GM21717 (cell line): ENCODE measurements around the gene TMEM229B.

Experiments
- ATAC-seq: cut with Tn5 transposase; IDR thresholded peaks from one replicate; pipeline ENCODE4 v1.9.1; 2021; ENCODE audit warnings: mild to moderate bottlenecking, moderate library complexity; ENCODE audit not compliant: unreplicated experiment

The TMEM229B gene

DNA sequence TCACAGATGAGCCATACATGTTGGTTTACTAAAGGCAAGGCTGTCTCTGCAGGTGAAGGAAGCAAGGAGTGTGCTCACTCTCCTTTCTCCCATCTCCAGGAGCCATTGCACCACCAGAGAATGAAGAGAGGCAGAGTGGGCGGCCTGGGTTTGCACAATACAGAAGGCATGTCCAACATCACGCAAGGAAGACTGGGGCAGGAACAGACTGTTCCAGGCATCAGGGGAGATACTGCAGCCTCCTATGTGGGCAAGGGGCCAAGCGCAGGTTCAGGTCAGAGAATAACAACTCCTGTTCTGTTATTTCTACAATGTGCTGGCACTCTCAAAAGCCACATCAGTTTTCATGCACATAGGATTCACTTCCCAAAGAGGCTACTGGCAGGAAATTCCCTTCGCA is 1.7 kb upstream of the TMEM229B start:
- no peak for ATAC-seq

- no peak for ATAC-seq
Measured at GRCh38 chr14:67487332-67487731, 1.2 kb downstream of the TMEM229B start.

DNA sequence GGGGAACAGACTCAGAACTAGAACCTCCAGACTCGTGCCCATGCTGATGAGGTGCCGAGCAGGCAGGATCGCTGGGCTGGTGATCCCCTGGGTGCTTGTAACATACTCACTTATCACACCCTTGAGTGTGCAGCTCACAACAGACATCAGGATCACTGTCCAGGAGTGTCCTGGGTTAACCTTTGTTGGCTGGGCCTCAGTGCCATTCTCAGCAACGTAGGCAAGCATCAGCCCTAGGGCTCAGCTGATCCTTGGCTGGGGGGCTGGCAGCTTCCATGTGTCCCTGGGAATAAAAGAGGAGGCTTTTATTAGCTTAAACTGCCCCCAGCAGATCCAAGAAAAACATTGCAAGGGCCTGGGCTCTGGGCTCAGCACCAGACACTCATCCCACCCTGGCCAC is 1.6 kb downstream of the TMEM229B start:
- ATAC-seq, result no peak

- no peak for ATAC-seq
Measured at GRCh38 chr14:67485501-67486095, 2.9 kb downstream of the TMEM229B start.

DNA sequence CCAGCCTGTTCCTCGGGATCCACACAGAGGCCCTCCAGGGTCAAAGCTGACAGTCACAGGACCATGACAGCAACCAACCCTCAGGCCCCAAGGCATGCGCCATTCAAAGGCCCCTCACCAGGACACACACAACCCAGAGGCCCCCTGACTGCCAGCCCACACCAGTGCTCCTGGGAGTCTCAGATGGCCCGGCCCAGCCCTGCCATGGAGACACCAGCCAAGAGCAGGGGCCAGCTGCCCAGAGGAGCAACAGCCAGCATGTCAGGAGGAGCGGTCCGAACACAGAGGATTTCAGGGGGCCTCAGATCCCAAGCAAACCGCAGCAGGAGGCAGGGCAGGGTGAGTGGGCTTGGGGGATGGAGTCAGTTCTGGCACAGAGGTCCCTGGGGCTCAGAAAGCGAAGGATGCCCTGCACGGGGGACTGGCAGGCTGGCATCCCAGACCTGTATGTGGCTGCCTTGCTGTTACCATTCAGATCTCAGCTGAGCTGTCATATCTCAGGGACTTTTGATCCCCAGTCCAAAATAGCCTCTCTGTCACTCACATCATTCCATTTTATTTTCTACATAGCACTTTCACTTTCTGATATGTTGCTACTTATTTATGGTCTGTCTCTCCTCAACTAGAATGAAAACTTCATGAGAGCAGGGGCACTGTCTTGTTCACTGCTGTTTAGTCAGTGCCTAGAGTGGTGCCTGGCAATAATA is 4.8 kb downstream of the TMEM229B start:
- ATAC-seq, result no peak

- ATAC-seq, result no peak
Measured at GRCh38 chr14:67482231-67483164, 6.0 kb downstream of the TMEM229B start.

DNA sequence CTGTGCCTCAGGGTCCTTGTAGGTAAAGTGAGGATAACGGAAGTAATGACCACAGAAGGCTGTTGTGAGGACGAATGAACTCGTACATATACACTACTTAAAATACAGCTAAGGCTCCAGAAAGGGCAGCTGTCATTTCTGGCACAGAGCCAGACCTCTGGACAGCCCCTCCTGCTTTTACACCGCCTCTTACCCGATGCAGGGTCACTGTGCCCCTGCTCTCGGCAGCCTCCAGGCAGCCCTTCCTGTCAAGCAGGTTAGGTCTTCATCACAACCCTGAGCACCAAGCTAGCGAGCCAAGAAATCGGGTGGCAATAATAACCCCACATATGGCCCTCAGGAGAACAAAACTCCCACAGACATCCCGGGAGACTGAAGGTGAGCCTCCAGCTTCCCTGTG is 8.5 kb downstream of the TMEM229B start:
- no peak for ATAC-seq

DNA sequence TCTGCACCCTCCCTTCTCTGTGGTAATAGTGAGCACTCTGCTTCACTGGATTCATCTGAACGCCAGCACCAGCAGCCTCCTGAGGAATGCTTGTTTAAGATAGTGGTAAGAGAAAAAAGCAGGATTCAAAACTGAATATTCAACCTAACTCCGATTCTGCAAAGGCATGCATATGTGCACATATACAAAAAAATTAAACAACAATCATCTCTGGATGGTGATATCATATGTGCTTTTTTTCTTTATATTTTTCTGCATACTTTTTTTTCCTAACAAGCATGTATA is 9.8 kb downstream of the TMEM229B start:
- no peak for ATAC-seq

DNA sequence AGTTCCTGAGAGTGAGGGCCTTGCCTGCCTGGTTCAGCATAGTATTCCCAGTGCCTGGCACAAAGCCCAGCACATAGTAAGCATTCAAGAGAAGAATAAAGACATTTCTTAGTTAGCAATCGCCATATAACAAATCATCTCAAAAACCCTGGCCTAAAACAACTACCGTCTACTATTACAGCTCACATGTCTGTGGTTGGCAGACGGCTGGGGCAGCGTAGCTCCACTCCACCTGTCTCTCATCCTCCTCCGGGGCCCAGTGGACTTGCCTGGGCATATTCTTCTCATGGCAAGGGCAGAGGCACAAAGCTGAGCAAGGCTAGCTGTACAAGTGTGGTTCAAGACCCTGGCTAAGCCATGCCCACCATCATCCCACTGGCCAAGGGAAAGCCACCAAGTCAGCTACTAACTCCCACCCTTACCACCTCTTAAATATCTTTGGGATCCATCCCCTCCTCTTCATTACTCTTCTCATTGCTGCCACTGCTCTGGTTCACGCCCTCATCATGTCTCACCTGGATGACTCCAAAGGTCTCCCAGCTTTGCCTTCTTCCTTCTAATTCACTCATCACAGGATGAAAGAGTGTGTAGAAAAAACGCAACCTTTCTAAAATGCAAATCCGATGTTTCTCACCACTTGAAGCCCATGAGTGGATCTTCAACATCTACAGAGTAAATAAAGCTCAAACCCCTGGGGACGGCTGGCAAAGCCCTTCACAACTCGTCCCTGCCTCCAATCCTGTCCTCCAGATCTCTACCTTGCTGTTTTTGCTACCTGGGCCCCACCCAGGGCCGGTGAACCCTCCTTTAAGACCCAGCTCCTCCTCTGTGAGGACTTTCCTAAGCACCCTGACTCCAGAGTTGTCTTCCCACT is 10.4 kb downstream of the TMEM229B start:
- no peak for ATAC-seq

- ATAC-seq, result no peak
Measured at GRCh38 chr14:67474366-67474765, 14.2 kb downstream of the TMEM229B start.

- ATAC-seq, result no peak
Measured at GRCh38 chr14:67473290-67474082, 15.0 kb downstream of the TMEM229B start.

DNA sequence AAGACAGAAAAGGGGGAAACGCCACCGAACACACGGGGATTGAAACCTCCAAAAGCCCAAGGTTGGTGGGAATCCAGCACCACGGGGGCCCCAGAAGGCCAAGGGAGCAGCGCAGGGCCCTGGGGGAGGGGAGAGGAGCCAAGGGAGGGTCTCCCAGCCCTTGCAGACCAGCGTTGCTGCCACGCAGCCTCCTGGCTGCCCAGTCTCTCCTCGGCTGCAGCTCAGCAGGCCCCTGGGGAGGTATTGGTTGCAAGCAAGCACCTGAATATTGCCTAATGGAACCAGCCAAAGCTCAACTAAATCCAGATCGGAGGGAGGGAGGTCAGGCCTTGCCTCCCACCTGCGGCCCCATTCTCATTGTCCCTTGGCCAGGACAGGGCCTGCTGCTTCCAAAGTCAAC is 15.8 kb downstream of the TMEM229B start:
- no peak for ATAC-seq

GRCh38 chr14:67469954-67470353 is 18.6 kb downstream of the TMEM229B start:
- ATAC-seq, result no peak

- ATAC-seq, result no peak
Measured at GRCh38 chr14:67468378-67468730, 20.2 kb downstream of the TMEM229B start.

GRCh38 chr14:67467134-67467533 is 21.4 kb downstream of the TMEM229B start:
- ATAC-seq, result no peak

GRCh38 chr14:67464879-67465278 is 23.6 kb downstream of the TMEM229B start:
- no peak for ATAC-seq

- ATAC-seq, result no peak
Measured at GRCh38 chr14:67464377-67464776, 24.1 kb downstream of the TMEM229B start.

GRCh38 chr14:67463900-67464299 is 24.6 kb downstream of the TMEM229B start:
- ATAC-seq, result no peak

- no peak for ATAC-seq
Measured at GRCh38 chr14:67461996-67462395, 26.5 kb downstream of the TMEM229B start.

GRCh38 chr14:67461341-67461985 is 27.1 kb downstream of the TMEM229B start:
- no peak for ATAC-seq
